Measurements from ENCODE around the gene TRA2B.

Gene TRA2B

DNA sequence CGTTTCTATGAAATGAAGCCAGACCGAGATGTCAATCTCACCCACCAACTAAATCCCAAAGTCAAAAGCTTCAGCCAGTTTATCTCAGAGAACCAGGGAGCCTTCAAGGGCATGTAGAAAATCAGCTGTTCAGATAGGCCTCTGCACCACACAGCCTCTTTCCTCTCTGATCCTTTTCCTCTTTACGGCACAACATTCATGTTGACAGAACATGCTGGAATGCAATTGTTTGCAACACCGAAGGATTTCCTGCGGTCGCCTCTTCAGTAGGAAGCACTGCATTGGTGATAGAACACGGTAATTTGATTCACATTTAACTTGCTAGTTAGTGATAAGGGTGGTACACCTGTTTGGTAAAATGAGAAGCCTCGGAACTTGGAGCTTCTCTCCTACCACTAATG lies 41.9 kb upstream of the TRA2B start:
- in situ Hi-C loops (cut with HindIII; ENCODE audit: low sequenced_read_pairs) = loop anchor here (25.0 kb wide), 1 partner anchor 558 kb away; the partner anchor contains the start of gene CRYGS
- TF ChIP-seq, protein P1, sequence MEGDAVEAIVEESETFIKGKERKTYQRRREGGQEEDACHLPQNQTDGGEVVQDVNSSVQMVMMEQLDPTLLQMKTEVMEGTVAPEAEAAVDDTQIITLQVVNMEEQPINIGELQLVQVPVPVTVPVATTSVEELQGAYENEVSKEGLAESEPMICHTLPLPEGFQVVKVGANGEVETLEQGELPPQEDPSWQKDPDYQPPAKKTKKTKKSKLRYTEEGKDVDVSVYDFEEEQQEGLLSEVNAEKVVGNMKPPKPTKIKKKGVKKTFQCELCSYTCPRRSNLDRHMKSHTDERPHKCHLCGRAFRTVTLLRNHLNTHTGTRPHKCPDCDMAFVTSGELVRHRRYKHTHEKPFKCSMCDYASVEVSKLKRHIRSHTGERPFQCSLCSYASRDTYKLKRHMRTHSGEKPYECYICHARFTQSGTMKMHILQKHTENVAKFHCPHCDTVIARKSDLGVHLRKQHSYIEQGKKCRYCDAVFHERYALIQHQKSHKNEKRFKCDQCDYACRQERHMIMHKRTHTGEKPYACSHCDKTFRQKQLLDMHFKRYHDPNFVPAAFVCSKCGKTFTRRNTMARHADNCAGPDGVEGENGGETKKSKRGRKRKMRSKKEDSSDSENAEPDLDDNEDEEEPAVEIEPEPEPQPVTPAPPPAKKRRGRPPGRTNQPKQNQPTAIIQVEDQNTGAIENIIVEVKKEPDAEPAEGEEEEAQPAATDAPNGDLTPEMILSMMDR (IDR thresholded peaks at IDR 0.05; ENCODE audit: low read depth, low read length, missing control alignments) = no peak
- no peak overlapping the region for H3K4me3 ChIP-seq (ENCODE audit: low read depth, low read length)
- no peak for DNase-seq (ENCODE audit: low read depth)

DNA sequence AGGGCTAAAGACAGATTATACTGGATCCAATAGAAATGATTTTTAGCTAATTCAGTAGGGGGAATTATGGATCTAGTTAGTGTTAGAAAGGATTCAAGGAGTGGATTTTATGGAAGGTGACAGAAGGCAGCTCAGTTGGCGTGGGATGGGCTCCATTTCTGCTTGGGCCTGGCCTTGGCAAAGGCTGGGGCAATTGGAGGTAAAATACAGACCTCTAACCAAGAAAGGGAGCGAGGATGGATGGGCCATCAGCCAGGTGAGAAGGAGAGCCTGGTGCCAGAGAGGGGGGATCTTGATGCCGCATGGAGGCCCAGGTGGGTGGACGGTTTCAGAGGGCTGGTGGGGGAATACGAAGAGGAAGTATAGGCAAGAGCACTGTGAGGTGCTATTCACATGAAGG lies 40.7 kb upstream of the TRA2B start:
- TF ChIP-seq, protein P1 (IDR thresholded peaks at IDR 0.05; ENCODE audit: low read depth, low read length, missing control alignments) = no peak
- H3K4me3 ChIP-seq (ENCODE audit: low read depth, low read length) = no peak overlapping the region
- in situ Hi-C loops (cut with HindIII; ENCODE audit: low sequenced_read_pairs) = loop anchor here (25.0 kb wide), 1 partner anchor 559 kb away; the partner anchor contains the start of gene CRYGS
- no peak for DNase-seq (ENCODE audit: low read depth)

DNA sequence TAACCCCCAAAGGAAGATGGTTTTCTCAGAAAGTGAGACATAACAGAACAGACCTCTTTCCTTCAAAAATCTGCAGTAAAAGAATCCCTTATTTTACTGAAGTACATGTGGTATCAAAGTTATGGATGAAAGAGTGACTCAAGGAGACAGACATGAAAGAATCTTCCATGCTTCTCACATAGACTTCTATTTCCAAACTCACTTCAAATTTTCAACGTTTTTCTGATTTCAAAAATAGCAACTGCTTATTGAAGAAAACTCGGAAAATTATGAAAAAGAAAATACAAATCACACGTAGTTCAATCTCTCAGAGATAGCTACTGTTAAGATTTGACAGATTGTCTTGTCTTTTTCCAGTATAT lies 39.8 kb upstream of the TRA2B start:
- TF ChIP-seq, protein P1 (IDR thresholded peaks at IDR 0.05; ENCODE audit: low read depth, low read length, missing control alignments) = no peak
- no peak for DNase-seq (ENCODE audit: low read depth)
- in situ Hi-C loops (cut with HindIII; ENCODE audit: low sequenced_read_pairs) = loop anchor here (25.0 kb wide), 1 partner anchor 560 kb away; the partner anchor contains the start of gene CRYGS
- no peak overlapping the region for H3K4me3 ChIP-seq (ENCODE audit: low read depth, low read length)

DNA sequence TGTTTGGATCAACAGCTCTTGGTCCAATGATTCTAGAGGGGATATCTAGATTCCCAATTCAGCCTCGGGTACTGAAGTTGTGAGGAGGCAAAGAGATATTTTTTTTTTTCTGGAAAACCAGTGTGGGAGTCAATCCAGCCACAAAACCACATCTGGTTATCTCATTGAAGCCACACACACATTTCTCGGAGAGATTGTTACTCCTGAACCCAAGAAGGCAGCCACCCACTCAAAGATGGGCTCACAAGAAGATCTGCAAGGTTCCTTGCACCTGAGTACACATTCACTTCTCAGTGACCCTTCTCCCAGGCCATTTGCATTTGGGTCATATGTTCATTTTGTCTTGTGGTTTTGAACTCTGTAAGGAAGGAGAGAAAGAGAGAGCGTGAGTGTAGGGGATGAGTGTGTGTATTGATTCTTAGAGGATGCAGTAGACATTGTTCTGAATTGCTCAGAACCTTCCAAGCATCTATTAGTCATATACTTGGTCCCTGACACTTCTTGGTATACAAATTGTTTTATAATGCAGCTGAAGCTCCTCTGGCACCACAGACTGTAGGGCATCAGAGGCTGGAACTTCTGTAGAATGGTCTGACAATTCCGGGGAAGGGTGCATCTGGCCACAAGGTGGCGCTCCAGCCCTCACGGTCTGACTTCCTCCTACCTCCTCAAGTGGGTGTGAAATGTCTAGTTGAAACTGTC lies 39.3 kb upstream of the TRA2B start:
- peak; percentile 51 for DNase-seq (ENCODE audit: low read depth)
- TF ChIP-seq, protein P1 (IDR thresholded peaks at IDR 0.05; ENCODE audit: low read depth, low read length, missing control alignments) = peak; percentile 94
- H3K4me3 ChIP-seq (ENCODE audit: low read depth, low read length) = no peak overlapping the region
- in situ Hi-C loops (cut with HindIII; ENCODE audit: low sequenced_read_pairs) = loop anchor here (25.0 kb wide), 1 partner anchor 560 kb away; the partner anchor contains the start of gene CRYGS

DNA sequence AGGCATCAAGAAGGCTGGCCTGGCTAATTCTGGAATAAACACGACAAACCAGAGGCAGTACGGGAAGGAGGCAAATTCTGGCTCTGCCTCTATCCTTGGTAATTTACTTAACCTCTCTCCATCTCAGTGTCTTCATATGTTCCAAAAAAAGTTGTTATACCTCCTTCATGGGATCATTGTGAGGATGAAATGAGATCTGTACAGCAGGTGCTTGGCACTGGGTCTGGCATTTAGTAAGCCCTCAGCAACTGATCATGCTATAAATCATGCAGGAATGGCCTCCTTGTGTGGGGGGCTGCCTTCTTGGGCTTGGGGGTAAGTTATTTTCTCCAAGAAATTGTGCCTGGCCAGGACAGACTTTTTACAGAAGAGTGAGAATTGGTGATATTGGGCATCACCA lies 38.3 kb upstream of the TRA2B start:
- no peak overlapping the region for H3K4me3 ChIP-seq (ENCODE audit: low read depth, low read length)
- TF ChIP-seq, protein P1 (IDR thresholded peaks at IDR 0.05; ENCODE audit: low read depth, low read length, missing control alignments) = no peak
- in situ Hi-C loops (cut with HindIII; ENCODE audit: low sequenced_read_pairs) = loop anchor here (25.0 kb wide), 1 partner anchor 561 kb away; the partner anchor contains the start of gene CRYGS
- DNase-seq (ENCODE audit: low read depth) = no peak

DNA sequence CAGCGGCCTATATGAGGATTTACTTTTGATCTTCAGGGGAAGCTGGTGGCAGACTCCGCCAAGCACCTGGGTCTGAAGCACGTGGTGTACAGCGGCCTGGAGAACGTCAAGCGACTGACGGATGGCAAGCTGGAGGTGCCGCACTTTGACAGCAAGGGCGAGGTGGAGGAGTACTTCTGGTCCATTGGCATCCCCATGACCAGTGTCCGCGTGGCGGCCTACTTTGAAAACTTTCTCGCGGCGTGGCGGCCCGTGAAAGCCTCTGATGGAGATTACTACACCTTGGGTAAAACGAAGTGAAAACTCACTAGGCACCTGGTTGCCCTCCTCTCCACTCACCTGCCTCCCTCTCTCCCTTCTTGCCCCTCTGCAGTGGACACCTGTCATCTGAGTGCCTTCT lies 33.8 kb upstream of the TRA2B start:
- no peak for DNase-seq (ENCODE audit: low read depth)
- TF ChIP-seq, protein P1 (IDR thresholded peaks at IDR 0.05; ENCODE audit: low read depth, low read length, missing control alignments) = no peak
- in situ Hi-C loops (cut with HindIII; ENCODE audit: low sequenced_read_pairs) = no loop called here
- H3K4me3 ChIP-seq (ENCODE audit: low read depth, low read length) = no peak overlapping the region
